ENCODE data around the gene PHACTR4. TPM values are rescaled to one million over a fixed set of nuclear protein-coding genes. Genes with fewer than 3 reads are reported as not detected.

PHACTR4 gene
- total and polyA plus RNA-seq, 2 of the 4 experiments (the other 2 are of a cell fraction), result 7.5 to 15.0 TPM

DNA sequence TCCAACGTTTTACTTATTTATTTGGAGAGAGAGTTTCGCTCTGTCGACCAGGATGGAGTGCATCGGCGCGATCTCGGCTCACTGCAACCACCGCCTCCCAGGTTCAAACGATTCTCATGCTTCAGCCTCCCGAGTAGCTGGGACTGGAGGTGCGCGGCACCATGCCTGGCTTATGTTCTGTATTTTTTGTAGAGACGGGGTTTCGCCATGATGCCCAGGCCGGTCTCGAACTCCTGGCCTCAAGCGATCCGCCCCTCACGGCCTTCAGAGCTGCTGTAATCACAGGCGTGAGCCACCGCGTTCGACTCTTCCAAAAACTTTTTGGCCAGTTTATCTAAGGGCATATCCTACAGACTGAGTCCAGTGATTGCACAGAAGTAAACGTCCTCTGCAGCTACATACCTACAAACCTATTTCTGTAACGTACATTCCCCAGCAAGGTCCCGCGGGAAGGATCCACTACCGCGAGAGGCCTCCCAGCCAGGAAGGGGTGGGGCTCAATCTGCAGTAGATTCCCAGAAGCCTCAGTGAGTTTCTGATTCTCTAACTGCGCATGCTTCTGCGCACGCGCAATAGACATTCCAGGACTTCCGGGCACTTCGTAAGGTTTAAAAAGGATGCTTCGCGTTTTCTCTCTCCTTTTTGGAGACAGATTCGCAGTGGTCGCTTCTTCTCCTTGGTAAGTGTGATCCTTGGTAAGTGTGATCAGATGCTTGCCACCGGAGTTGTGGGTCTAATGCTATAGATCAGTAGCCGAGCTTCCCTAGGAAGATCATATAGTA, 136.1 kb downstream of the PHACTR4 start, which contains the start of gene RCC1:
TSS of gene RCC1 (plus strand) at position 638 of the 782 bp plus-strand sequence. CDS start 23,824 bp downstream, outside the sequence.
- ChIA-PET CTCF (no interaction called here), POLR2A (ENCODE audit: unreplicated experiment) (interaction anchor here (0.5 to 0.8 kb wide), 4 partner anchors 11 to 330 kb away, joined by 3 to 4 read pairs (median 3); no protein-coding TSS in a partner anchor)
- H3K18ac ChIP-seq (ENCODE audit: low read depth, low read length), result peak within 1 kb of the TSS; percentile 87
- H3K4me2 ChIP-seq (ENCODE audit: low read depth, low read length), result peak within 1 kb of the TSS; percentile 97
- peaks cover 13% of the 10 kb centered on the region for H3K4me1 ChIP-seq (ENCODE audit: control insufficient read depth, insufficient read depth, low read length)
- H3K9me1 ChIP-seq (ENCODE audit: insufficient read depth, low read length), result peaks cover 15% of the 10 kb centered on the region
- peak within 1 kb of the TSS; percentile 98 for H3K4ac ChIP-seq (ENCODE audit: low read depth, low read length)
- H3K27ac ChIP-seq (ENCODE audit: insufficient read depth, low read length), result peak within 1 kb of the TSS; percentile 81
- no peak within 1 kb of the TSS for H2BK20ac ChIP-seq (ENCODE audit: low read depth, low read length)
- peak within 1 kb of the TSS; percentile 89 for H4K5ac ChIP-seq (ENCODE audit: low read depth, low read length)
- dilution Hi-C loops (cut with HindIII; ENCODE audit: low sequenced_read_pairs, unreplicated experiment), result no loop called here
- peak within 1 kb of the TSS; percentile 87 for H4K91ac ChIP-seq (ENCODE audit: insufficient read depth, low read depth, low read length)
- H2AK5ac ChIP-seq (ENCODE audit: low read depth, low read length), result peak within 1 kb of the TSS; percentile 83
- peak within 1 kb of the TSS; percentile 69 for H2BK120ac ChIP-seq (ENCODE audit: low read depth, low read length)
- ATAC-seq (ENCODE audit: low read depth), result peak; percentile 87
- H3K9ac ChIP-seq (ENCODE audit: low read depth, low read length), result peak within 1 kb of the TSS; percentile 90
- peak within 1 kb of the TSS; percentile 16; the same call in 1 of the 3 replicates for H2BK15ac ChIP-seq (ENCODE audit: low read depth, low read length)
- peak within 1 kb of the TSS; percentile 99 for H3K14ac ChIP-seq (replicated peaks; ENCODE audit: low read depth, low read length)
- BruUV-seq (replicated peaks), result no TSS peak
- peaks cover 43% of the 10 kb centered on the region for H4K20me1 ChIP-seq (ENCODE audit: insufficient read depth, low read length)
- H3K9me3 ChIP-seq (ENCODE audit: control insufficient read depth, insufficient read depth, low read length), result no peaks in the 10 kb centered on the region
- H2AFZ ChIP-seq (replicated peaks; ENCODE audit: low read length, poor library complexity), result peak within 1 kb of the TSS; percentile 98
- H3K23ac ChIP-seq (ENCODE audit: low read depth, low read length), result peak within 1 kb of the TSS; percentile 96
- peaks cover 36% of the 10 kb centered on the region for H3K36me3 ChIP-seq (ENCODE audit: control insufficient read depth, insufficient read depth, low read length)
- H3K4me3 ChIP-seq (ENCODE audit: insufficient read depth, low read depth, low read length), result peak within 1 kb of the TSS; percentile 88
- WGBS, 2 experiments (ENCODE audit: extremely low coverage in 2 of 2, insufficient read length in 1 of 2), result 0% methylated on average over 14 of the region's 41 CpGs; no CpG with 5 or more reads in 1 of the 2 experiments
- intact Hi-C loops (cut with micrococcal nuclease), result loop anchor here (1.0 to 5.0 kb wide), 2 partner anchors 98 to 257 kb away; no protein-coding TSS in a partner anchor
- no peaks in the 10 kb centered on the region for H3K27me3 ChIP-seq (ENCODE audit: control insufficient read depth, insufficient read depth, low read length)
- peak within 1 kb of the TSS; percentile 92 for H2AK9ac ChIP-seq (replicated peaks; ENCODE audit: low read depth, low read length, poor library complexity)
- in situ Hi-C loops (cut with MboI; ENCODE audit: low sequenced_read_pairs), result no loop called here
- H3K79me1 ChIP-seq (ENCODE audit: low read depth in 1 of 2, low read length in 2 of 2), result peaks cover 12 to 32% of the 10 kb centered on the region in 2 experiments
- H4K8ac ChIP-seq (ENCODE audit: low read depth in 2 of 2, low read length in 2 of 2), result peak within 1 kb of the TSS; percentile 93 to 96
- peak within 1 kb of the TSS; percentile 99 for H3K56ac ChIP-seq (ENCODE audit: extremely low read depth, insufficient read depth, low read length)
- peak within 1 kb of the TSS; percentile 90 for H2BK5ac ChIP-seq (ENCODE audit: low read depth, low read length, poor library complexity, severe bottlenecking)
- DNase-seq, result peak; percentile 99
- TF ChIP-seq MAZ (IDR thresholded peaks at IDR 0.05; ENCODE audit: borderline replicate concordance, low read depth, low read length), result peak; percentile 43; the same call in 1 of the 2 replicates
- TF ChIP-seq, protein P1, sequence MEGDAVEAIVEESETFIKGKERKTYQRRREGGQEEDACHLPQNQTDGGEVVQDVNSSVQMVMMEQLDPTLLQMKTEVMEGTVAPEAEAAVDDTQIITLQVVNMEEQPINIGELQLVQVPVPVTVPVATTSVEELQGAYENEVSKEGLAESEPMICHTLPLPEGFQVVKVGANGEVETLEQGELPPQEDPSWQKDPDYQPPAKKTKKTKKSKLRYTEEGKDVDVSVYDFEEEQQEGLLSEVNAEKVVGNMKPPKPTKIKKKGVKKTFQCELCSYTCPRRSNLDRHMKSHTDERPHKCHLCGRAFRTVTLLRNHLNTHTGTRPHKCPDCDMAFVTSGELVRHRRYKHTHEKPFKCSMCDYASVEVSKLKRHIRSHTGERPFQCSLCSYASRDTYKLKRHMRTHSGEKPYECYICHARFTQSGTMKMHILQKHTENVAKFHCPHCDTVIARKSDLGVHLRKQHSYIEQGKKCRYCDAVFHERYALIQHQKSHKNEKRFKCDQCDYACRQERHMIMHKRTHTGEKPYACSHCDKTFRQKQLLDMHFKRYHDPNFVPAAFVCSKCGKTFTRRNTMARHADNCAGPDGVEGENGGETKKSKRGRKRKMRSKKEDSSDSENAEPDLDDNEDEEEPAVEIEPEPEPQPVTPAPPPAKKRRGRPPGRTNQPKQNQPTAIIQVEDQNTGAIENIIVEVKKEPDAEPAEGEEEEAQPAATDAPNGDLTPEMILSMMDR (conservative IDR thresholded peaks at IDR 0.05; ENCODE audit: low read depth, low read length), result no peak
- TF ChIP-seq BHLHE40 (IDR thresholded peaks at IDR 0.05; ENCODE audit: low read depth, low read length), result no peak
- TF ChIP-seq RCOR1 (IDR thresholded peaks at IDR 0.05; ENCODE audit: insufficient replicate concordance, low read length), result no peak
- TF ChIP-seq, protein P2, sequence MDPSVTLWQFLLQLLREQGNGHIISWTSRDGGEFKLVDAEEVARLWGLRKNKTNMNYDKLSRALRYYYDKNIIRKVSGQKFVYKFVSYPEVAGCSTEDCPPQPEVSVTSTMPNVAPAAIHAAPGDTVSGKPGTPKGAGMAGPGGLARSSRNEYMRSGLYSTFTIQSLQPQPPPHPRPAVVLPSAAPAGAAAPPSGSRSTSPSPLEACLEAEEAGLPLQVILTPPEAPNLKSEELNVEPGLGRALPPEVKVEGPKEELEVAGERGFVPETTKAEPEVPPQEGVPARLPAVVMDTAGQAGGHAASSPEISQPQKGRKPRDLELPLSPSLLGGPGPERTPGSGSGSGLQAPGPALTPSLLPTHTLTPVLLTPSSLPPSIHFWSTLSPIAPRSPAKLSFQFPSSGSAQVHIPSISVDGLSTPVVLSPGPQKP (IDR thresholded peaks at IDR 0.05; ENCODE audit: borderline replicate concordance, low read depth, low read length), result no peak
- no peak for TF ChIP-seq MXI1 (IDR thresholded peaks at IDR 0.05; ENCODE audit: borderline replicate concordance, low read depth, low read length)
- TF ChIP-seq MAFK (IDR thresholded peaks at IDR 0.05; ENCODE audit: low read depth, low read length), result no peak
- TF ChIP-seq POLR2A (IDR thresholded peaks at IDR 0.05; ENCODE audit: low read depth, low read length), result peak; percentile 100
- peak; percentile 19; the same call in 1 of the 2 replicates for TF ChIP-seq CHD1 (IDR thresholded peaks at IDR 0.05; ENCODE audit: low read depth, low read length)
- TF ChIP-seq CEBPB (IDR thresholded peaks at IDR 0.05; ENCODE audit: low read depth, low read length), result no peak
- no peak for TF ChIP-seq RAD21 (IDR thresholded peaks at IDR 0.05; ENCODE audit: low read length)
- TF ChIP-seq, protein P3, sequence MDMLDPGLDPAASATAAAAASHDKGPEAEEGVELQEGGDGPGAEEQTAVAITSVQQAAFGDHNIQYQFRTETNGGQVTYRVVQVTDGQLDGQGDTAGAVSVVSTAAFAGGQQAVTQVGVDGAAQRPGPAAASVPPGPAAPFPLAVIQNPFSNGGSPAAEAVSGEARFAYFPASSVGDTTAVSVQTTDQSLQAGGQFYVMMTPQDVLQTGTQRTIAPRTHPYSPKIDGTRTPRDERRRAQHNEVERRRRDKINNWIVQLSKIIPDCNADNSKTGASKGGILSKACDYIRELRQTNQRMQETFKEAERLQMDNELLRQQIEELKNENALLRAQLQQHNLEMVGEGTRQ (IDR thresholded peaks at IDR 0.05; ENCODE audit: low read depth, low read length), result no peak
- no peak for TF ChIP-seq FOS (IDR thresholded peaks at IDR 0.05; ENCODE audit: low read depth, low read length)
- TF ChIP-seq SMC3 (IDR thresholded peaks at IDR 0.05; ENCODE audit: low read depth, low read length), result no peak
